GM23338 (cell line): ENCODE measurements around the gene HSPA2. TPM values are rescaled to one million over a fixed set of nuclear protein-coding genes. Genes with fewer than 3 reads are reported as not detected.

Experiments used
- ATAC-seq: fragments of 200-7000 bp; cut with Tn5 transposase; 3 replicates; pipeline ENCODE4 v1.9.1; 2020
- DNase-seq: peaks from one replicate; pipeline ENCODE4 v3.0.0-alpha.2; 2015; ENCODE audit warnings: low spot score
- H2AFZ ChIP-seq: fragments of 200-600 bp; sonication (generic); 2 replicates; pipeline ENCODE4 v1.8.0; 2016; ENCODE audit warnings: antibody characterized with exemption, mild to moderate bottlenecking, moderate library complexity
- H3F3A ChIP-seq: fragments of 200-600 bp; sonication (generic); replicated peaks from 2 replicates; pipeline ENCODE4 v1.8.0; 2017; ENCODE audit warnings: antibody characterized with exemption, mixed run types, low read depth
- H3K27ac ChIP-seq: fragments of 200-600 bp; sonication (generic); 2 replicates; pipeline ENCODE4 v1.6.1; 2016; ENCODE audit warnings: low read depth
- H3K27me3 ChIP-seq: fragments of 200-600 bp; sonication (generic); 2 replicates; pipeline ENCODE4 v1.8.0; 2016; ENCODE audit warnings: mild to moderate bottlenecking, mixed run types, moderate library complexity; ENCODE audit not compliant: insufficient read depth
- H3K36me3 ChIP-seq: fragments of 200-600 bp; sonication (generic); 2 replicates; pipeline ENCODE4 v1.8.0; 2016; ENCODE audit warnings: mild to moderate bottlenecking; ENCODE audit not compliant: insufficient read depth
- H3K4me1 ChIP-seq: fragments of 200-600 bp; sonication (generic); 2 replicates; pipeline ENCODE4 v1.8.0; 2016; ENCODE audit warnings: mild to moderate bottlenecking, moderate library complexity; ENCODE audit not compliant: insufficient read depth
- H3K4me2 ChIP-seq: fragments of 200-600 bp; sonication (generic); 2 replicates; pipeline ENCODE4 v1.7.1; 2017; ENCODE audit warnings: mixed run types
- H3K4me3 ChIP-seq: fragments of 200-600 bp; sonication (generic); 2 replicates; pipeline ENCODE4 v1.6.1; 2016; ENCODE audit warnings: mixed run types
- H3K79me2 ChIP-seq: fragments of 200-600 bp; sonication (generic); replicated peaks from 2 replicates; pipeline ENCODE4 v1.8.0; 2017; ENCODE audit warnings: mild to moderate bottlenecking; ENCODE audit not compliant: insufficient read depth
- H3K9me2 ChIP-seq: fragments of 200-600 bp; sonication (generic); 2 replicates; pipeline ENCODE4 v1.8.0; 2017; ENCODE audit not compliant: insufficient read depth
- H4K20me1 ChIP-seq: fragments of 200-600 bp; sonication (generic); replicated peaks from 2 replicates; pipeline ENCODE4 v1.8.0; 2017; ENCODE audit warnings: mild to moderate bottlenecking; ENCODE audit not compliant: insufficient read depth
- H3K27ac Mint-ChIP-seq: 2 replicates; pipeline ENCODE4 v1.8.0; 2020; ENCODE audit warnings: inconsistent platforms, mild to moderate bottlenecking, moderate library complexity, mixed read lengths
- H3K27me3 Mint-ChIP-seq: 3 replicates; pipeline ENCODE4 v1.8.0; 2022; ENCODE audit warnings: low read depth, mild to moderate bottlenecking, moderate library complexity, mixed read lengths, inconsistent platforms; ENCODE audit not compliant: insufficient read depth, poor library complexity
- H3K36me3 Mint-ChIP-seq: 3 replicates; pipeline ENCODE4 v1.8.0; 2021; ENCODE audit warnings: low read depth, mild to moderate bottlenecking, inconsistent platforms, moderate library complexity, mixed read lengths
- H3K4me1 Mint-ChIP-seq: 3 replicates; pipeline ENCODE4 v1.8.0; 2020; ENCODE audit warnings: mild to moderate bottlenecking, inconsistent platforms, mixed read lengths
- H3K4me3 Mint-ChIP-seq: 3 replicates; pipeline ENCODE4 v1.8.0; 2021; ENCODE audit warnings: moderate library complexity, mild to moderate bottlenecking, inconsistent platforms, mixed read lengths
- H3K9me3 Mint-ChIP-seq: 3 replicates; pipeline ENCODE4 v1.8.0; 2020; ENCODE audit warnings: moderate library complexity, mild to moderate bottlenecking, inconsistent platforms, mixed read lengths
- CREB1 ChIP-seq: fragments of 250-450 bp; sonication (Bioruptor Pico); IDR thresholded peaks from 2 replicates; pipeline ENCODE4 v1.5.0; 2020; ENCODE audit warnings: low read depth, mild to moderate bottlenecking, moderate library complexity
- EZH2 ChIP-seq: fragments of 200-600 bp; sonication (generic); IDR thresholded peaks from one replicate; pipeline ENCODE4 v1.8.0; 2017; ENCODE audit warnings: antibody characterized with exemption, mild to moderate bottlenecking, low read depth; ENCODE audit not compliant: unreplicated experiment
- EZH2phosphoT487 ChIP-seq: fragments of 200-600 bp; sonication (generic); IDR thresholded peaks from one replicate; pipeline ENCODE4 v1.8.1; 2018; ENCODE audit warnings: antibody characterized with exemption; ENCODE audit not compliant: unreplicated experiment
- JUNB ChIP-seq: IDR thresholded peaks from one replicate; pipeline ENCODE4 v1.6.1; 2016; ENCODE audit warnings: antibody characterized with exemption; ENCODE audit not compliant: unreplicated experiment
- NANOG ChIP-seq: IDR thresholded peaks from 2 replicates; pipeline ENCODE4 v1.6.1; 2016; ENCODE audit warnings: antibody characterized with exemption, borderline replicate concordance
- POLR2AphosphoS5 ChIP-seq: IDR thresholded peaks from 2 replicates; pipeline ENCODE4 v1.6.1; 2016; ENCODE audit warnings: antibody characterized with exemption, low read depth
- STAT1 ChIP-seq: IDR thresholded peaks from one replicate; pipeline ENCODE4 v1.6.1; 2016; ENCODE audit warnings: antibody characterized with exemption; ENCODE audit not compliant: unreplicated experiment
- ZNF114 ChIP-seq: fragments of 250-450 bp; sonication (Bioruptor Pico); IDR thresholded peaks from 2 replicates; pipeline ENCODE4 v1.5.0; 2020; ENCODE audit warnings: mild to moderate bottlenecking, moderate library complexity
- ZNF331 ChIP-seq: fragments of 250-450 bp; sonication (Bioruptor Pico); IDR thresholded peaks from 2 replicates; pipeline ENCODE4 v1.5.0; 2020; ENCODE audit warnings: low read depth, mild to moderate bottlenecking, moderate library complexity
- polyA plus RNA-seq: library from polyadenylated mRNA; unstranded; fragments of >200 nt; fragmentation: Nextera tagmentation; extraction: Ambion mirVana; gene quantifications from 2 replicates; pipeline ENCODE4 v1.2.1, GENCODE V29; 2016
- total RNA-seq: library from RNA; depleted of rRNA; stranded (reverse); fragments of >200 nt; shearing (Covaris generic); gene quantifications from 2 replicates; pipeline ENCODE4 v1.2.3, GENCODE V29; 2014
- TF ChIP-seq, protein P1 (sequence below), 2 experiments: fragments of 200-600 bp in 1 of 2; sonication (generic) in 1 of 2; conservative IDR thresholded peaks; 2 replicates each; pipeline versions ENCODE4 v1.5.1 to v1.6.1; 2016 to 2017; ENCODE audit warnings: antibody characterized with exemption in 2 of 2, low read depth in 2 of 2, mild to moderate bottlenecking in 2 of 2, moderate library complexity in 1 of 2
- TF ChIP-seq, protein P2 (sequence below): IDR thresholded peaks from 2 replicates; pipeline ENCODE4 v1.6.1; 2016; ENCODE audit warnings: antibody characterized with exemption

The HSPA2 gene
- total and polyA plus RNA-seq, 2 experiments from 2014 or later, result 88.5 to 130 TPM

DNA sequence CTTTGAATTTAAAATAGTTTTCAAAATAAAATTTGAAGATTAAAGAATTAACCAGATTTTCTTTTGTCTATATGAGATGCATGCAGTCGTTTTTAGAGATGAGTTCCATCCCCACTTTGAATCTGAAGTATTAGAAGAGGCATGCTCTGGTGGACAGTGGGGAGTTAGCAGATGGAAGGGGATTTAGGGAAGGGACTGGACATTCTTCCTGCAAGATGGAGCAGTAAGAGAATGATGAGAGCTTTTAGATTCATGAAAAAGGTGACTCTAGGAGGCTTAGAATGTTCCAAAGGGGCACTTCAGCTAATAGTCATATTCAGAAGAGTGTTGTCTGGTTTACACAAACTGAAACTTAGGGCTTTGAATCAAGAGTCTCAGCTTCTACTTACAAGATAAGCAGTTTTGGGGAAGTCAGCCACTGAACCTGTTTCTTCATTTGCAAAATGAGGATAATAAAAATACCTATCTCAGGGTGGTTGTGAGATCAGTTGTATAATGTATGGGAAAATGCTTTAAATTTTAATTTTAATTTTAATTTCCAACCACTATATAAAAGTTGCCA is 32.2 kb upstream of the HSPA2 start:
- H3K9me3 Mint-ChIP-seq, result no peaks in the 10 kb centered on the region
- peaks cover 81% of the 10 kb centered on the region for H3K79me2 ChIP-seq
- no peak overlapping the region for H3K4me3 ChIP-seq
- H3K27ac ChIP-seq, result no peak overlapping the region
- H2AFZ ChIP-seq, result no peak overlapping the region
- TF ChIP-seq ZNF114, result no peak
- no peak for TF ChIP-seq ZNF331 (CRISPR knock-in tag)
- TF ChIP-seq, protein P1, sequence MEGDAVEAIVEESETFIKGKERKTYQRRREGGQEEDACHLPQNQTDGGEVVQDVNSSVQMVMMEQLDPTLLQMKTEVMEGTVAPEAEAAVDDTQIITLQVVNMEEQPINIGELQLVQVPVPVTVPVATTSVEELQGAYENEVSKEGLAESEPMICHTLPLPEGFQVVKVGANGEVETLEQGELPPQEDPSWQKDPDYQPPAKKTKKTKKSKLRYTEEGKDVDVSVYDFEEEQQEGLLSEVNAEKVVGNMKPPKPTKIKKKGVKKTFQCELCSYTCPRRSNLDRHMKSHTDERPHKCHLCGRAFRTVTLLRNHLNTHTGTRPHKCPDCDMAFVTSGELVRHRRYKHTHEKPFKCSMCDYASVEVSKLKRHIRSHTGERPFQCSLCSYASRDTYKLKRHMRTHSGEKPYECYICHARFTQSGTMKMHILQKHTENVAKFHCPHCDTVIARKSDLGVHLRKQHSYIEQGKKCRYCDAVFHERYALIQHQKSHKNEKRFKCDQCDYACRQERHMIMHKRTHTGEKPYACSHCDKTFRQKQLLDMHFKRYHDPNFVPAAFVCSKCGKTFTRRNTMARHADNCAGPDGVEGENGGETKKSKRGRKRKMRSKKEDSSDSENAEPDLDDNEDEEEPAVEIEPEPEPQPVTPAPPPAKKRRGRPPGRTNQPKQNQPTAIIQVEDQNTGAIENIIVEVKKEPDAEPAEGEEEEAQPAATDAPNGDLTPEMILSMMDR (conservative IDR thresholded peaks at IDR 0.05; ENCODE audit: low read depth in 2 of 2), result no peak
- no peak for TF ChIP-seq JUNB
- TF ChIP-seq, protein P2, sequence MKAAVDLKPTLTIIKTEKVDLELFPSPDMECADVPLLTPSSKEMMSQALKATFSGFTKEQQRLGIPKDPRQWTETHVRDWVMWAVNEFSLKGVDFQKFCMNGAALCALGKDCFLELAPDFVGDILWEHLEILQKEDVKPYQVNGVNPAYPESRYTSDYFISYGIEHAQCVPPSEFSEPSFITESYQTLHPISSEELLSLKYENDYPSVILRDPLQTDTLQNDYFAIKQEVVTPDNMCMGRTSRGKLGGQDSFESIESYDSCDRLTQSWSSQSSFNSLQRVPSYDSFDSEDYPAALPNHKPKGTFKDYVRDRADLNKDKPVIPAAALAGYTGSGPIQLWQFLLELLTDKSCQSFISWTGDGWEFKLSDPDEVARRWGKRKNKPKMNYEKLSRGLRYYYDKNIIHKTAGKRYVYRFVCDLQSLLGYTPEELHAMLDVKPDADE, result no peak
- TF ChIP-seq EZH2, result no peak
- TF ChIP-seq EZH2phosphoT487, result no peak
- no peak for TF ChIP-seq NANOG
- H3K27ac Mint-ChIP-seq, result no peak overlapping the region
- H3K4me2 ChIP-seq, result peak overlapping the region; percentile 59
- no peaks in the 10 kb centered on the region; the same call in 2 of the 3 replicates for H3K36me3 Mint-ChIP-seq
- peaks cover 7% of the 10 kb centered on the region; the same call in 1 of the 2 replicates for H3F3A ChIP-seq
- peaks cover 53% of the 10 kb centered on the region for H3K4me1 Mint-ChIP-seq
- peaks cover 15% of the 10 kb centered on the region for H4K20me1 ChIP-seq
- H3K36me3 ChIP-seq, result no peaks in the 10 kb centered on the region
- peaks cover 12% of the 10 kb centered on the region for H3K27me3 Mint-ChIP-seq
- DNase-seq, result no peak
- H3K9me2 ChIP-seq, result no peaks in the 10 kb centered on the region
- H3K27me3 ChIP-seq, result no peaks in the 10 kb centered on the region
- H3K4me3 Mint-ChIP-seq, result no peak overlapping the region
- H3K4me1 ChIP-seq, result peaks cover 49% of the 10 kb centered on the region
- ATAC-seq, result no peak

DNA sequence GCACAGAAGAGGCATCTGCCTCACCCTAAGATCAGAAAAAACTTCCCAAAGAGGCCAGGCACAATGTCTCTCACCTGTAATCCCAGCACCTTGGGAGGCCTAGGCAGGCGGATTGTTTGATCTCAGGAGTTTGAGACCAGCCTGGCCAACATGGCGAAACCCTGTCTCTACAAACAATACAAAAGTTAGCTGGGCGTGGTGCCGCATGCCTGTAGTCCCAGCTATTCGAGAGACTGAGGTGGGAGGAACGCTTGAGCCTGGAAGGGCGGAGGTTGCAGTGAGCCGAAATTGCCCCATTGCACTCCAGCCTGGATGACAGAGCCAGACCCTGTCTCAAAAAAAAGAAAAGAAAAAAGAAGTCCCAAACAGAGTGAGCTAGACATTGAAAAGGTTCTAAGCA is 31.5 kb upstream of the HSPA2 start:
- peak; percentile 53 for DNase-seq
- H3K27ac Mint-ChIP-seq, result no peak overlapping the region
- TF ChIP-seq ZNF331 (CRISPR knock-in tag) (no peak), JUNB (no peak), NANOG (no peak), EZH2 (no peak), STAT1 (no peak), CREB1 (CRISPR knock-in tag) (no peak), EZH2phosphoT487 (no peak), POLR2AphosphoS5 (no peak)
- TF ChIP-seq, protein P1 (conservative IDR thresholded peaks at IDR 0.05; ENCODE audit: low read depth in 2 of 2), result no peak

More for the DNA sequence above, 31.5 kb upstream of the HSPA2 start:
- no peaks in the 10 kb centered on the region; the same call in 2 of the 3 replicates for H3K36me3 Mint-ChIP-seq
- Histone ChIP-seq H3K79me2 (peaks cover 89% of the 10 kb centered on the region), H3K27ac (peak overlapping the region; percentile 11), H3K9me2 (no peaks in the 10 kb centered on the region), H3K27me3 (no peaks in the 10 kb centered on the region), H3K4me2 (peak overlapping the region; percentile 59), H3K4me3 (no peak overlapping the region), H3K36me3 (no peaks in the 10 kb centered on the region), H2AFZ (no peak overlapping the region), H3K4me1 (peaks cover 49% of the 10 kb centered on the region), H3F3A (0 out of 2 replicates have a peak, but pooled peaks cover 6% of the 10 kb centered on the region), H4K20me1 (peaks cover 21% of the 10 kb centered on the region)
- H3K4me1 Mint-ChIP-seq, result peaks cover 53% of the 10 kb centered on the region
- peaks cover 10% of the 10 kb centered on the region for H3K27me3 Mint-ChIP-seq
- H3K9me3 Mint-ChIP-seq, result no peaks in the 10 kb centered on the region
- H3K4me3 Mint-ChIP-seq, result no peak overlapping the region
- ATAC-seq, result peak; percentile 2; the same call in 2 of the 3 replicates
